Measurements from ENCODE around the gene CBX4.

CBX4 gene

DNA sequence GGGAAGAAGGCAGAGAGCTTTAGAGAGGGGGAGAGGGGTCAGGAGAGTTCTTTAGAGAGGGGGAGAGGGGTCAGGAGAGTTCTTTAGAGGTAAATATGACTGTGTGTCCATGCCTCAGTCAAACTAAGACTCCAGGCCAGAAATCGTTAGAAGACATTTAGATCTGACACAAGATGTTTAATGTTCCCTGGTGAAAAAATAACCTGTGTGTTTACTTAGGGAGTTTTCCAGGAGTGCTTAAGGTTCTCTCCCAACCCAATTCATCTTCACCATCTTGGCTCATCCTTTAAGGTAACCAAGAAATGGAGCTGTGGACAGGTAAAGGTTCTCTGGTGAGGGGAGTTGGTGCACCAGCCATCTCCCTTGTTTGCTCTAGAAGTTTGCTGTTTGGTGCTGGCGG, 9.8 kb downstream of the CBX4 start:
- no peak for DNase-seq (ENCODE audit: low read depth in 2 of 2)

DNA sequence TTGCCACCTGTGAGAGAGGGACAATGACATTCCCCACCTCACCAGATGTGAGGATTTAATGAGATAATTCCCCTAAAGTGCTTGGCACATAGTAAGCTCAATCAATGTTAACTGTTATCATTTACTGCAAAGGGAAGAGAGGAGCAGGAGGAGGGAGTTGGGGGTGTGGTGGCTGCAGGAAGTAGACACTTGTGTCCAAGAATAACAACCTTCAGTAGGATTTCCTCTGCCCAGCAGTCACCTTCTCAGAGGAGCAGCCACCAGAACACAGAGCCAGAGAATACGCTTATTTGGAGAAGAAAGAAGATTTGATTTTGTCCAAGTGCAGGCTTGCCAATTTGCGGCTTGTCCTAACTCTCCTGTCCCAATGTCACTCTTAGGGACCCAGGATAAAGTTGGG, 10.2 kb downstream of the CBX4 start:
- no peak for DNase-seq (ENCODE audit: low read depth in 2 of 2)

DNA sequence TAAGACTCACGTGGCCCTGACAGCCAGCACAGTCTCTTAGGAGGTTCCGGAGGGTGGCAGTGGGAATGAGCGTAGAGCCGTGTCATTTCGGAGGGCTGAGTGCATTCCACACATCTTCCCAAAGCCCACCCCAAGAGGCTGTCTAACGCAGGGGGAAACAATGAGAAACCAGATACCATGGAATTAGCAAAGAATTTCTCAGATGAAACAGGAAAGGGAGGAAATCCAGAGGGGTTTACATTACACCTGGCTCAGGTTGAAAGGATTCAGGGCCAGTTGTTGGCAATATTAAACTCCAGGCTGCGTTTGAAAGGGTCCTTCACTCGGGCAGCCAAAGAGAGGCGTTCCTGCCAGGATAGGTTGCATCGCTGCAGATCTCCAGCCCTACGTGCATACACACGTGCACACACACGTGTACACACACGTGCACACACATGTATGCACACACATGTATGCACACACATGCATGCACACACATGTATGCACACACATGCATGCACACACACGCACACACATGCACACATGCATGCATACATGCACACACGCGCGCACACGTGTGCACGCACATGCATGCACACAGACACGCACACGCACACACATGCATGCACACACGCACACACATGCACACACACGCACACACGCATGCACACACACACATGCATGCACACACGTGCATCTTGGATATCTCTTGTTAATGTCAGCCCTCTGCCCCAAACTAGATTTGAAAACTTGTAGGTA, 12.2 kb downstream of the CBX4 start:
- DNase-seq (ENCODE audit: low read depth in 2 of 2), result no peak

DNA sequence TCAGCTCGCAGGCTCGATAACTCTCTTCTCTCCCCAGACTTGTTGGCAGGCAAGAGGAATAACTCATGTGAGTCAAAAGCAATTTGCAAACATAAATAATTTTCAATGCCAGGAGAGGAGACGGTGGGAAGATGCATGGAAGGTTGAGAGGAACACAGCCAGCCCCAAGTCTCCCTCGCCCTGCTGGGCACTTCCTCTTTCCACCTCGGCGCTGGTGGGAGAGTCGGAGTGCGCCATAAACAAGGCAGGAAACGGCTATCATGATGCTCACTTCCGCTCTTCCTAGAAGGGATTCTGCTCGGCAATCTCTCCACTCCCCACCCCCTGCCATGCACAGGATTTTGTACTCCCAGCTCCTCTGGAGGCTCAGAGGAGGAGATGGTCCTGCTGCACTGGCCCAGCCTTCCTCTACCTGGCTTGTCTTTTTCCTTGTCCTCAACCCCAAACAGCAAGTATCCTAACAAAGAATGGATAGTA, 13.0 kb downstream of the CBX4 start:
- no peak for DNase-seq (ENCODE audit: low read depth in 2 of 2)

DNA sequence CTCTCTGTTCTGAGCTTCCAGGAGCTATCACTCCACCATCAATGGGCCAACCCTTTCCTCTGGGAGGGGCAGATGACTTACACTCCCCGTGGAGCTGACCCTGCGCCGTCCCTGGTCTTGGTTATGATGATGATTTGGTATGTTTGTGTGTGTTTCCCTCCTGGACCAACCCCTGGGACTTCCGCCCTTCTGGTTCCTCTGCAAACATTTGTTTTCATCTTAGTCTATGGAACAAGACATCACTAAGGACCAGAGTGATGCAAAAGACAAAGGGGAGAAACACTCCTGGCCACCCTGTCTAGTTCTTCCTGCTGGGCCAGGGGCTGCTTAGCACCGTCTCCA, 13.7 kb downstream of the CBX4 start:
- DNase-seq (ENCODE audit: low read depth in 2 of 2), result no peak

DNA sequence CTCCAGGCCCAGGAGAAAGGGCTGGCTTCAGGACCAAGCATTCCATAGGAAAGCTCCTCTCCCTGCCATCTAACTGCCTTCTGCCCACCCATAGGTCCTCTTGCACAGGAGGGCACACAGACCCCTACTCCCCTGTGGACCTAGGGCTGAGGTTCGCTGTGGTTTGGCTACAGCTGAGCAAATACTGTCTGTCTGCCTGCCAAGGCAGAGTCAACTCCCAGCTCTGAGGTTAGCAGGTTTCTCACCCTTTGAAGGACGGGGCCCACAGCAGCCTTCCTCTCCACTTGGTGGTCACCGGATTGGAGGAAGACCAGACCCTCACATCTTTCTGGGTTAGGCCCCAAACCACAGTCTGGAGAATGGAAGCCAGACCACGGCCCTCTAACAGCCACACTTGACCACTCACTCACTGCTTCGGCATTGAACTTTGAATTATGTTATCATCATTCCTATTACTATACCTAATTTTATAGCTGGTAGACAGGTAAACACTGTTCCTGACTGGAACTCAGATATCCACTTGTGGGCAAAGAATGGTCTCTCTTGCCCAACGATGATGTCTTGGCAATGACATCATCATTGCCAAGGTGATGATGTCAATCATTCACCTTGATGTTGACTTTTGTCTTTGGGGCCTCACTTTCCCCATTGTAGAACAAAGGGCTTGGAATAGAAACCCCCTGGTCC, 14.2 kb downstream of the CBX4 start:
- no peak for DNase-seq (ENCODE audit: low read depth in 2 of 2)

DNA sequence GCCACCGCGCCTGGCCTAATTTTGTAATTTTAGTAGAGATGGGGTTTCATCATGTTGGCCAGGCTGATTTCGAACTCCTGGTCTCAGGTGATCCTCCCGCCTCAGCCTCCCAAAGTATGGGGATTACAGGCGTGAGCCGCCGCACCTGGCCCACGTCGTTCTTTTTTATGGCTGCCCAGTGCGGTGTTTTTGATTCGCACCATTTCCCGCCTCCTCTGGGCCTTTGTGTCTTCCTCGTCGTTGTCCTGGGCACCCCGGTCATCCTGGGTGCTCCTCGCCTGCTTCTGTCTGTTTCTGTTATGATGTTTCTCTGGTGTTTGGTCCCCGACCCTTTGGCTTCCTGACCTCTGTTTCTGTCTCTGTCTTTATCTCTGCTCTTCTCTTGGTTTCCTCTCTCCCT, 15.0 kb downstream of the CBX4 start:
- no peak for DNase-seq (ENCODE audit: low read depth in 2 of 2)

DNA sequence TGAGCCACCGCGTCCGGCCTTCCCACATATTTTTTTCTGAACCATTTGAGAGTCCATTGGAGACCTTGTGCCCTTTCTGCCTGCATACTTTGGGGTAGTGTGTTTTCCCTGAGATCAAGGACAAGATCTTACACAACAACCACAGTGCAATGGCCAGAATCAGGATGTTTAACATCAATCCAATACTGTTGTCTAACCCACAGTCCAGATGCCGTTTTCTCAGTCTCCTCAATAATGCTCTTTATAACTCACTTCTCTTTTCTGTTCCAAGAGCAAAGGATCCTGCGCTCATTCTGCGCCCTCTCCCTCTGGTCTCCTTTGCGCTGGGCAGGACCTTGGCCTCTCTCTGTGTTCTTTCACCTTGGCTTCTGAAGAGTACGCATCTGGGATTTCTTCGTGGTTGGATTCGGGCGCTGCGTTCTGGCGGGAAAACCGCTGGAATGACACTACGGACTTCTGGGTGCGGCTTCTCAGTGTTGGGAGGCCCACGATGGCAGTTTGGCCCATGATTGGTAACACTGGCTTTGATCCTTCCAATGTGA, 16.6 kb downstream of the CBX4 start:
- no peak for DNase-seq (ENCODE audit: low read depth in 2 of 2)

DNA sequence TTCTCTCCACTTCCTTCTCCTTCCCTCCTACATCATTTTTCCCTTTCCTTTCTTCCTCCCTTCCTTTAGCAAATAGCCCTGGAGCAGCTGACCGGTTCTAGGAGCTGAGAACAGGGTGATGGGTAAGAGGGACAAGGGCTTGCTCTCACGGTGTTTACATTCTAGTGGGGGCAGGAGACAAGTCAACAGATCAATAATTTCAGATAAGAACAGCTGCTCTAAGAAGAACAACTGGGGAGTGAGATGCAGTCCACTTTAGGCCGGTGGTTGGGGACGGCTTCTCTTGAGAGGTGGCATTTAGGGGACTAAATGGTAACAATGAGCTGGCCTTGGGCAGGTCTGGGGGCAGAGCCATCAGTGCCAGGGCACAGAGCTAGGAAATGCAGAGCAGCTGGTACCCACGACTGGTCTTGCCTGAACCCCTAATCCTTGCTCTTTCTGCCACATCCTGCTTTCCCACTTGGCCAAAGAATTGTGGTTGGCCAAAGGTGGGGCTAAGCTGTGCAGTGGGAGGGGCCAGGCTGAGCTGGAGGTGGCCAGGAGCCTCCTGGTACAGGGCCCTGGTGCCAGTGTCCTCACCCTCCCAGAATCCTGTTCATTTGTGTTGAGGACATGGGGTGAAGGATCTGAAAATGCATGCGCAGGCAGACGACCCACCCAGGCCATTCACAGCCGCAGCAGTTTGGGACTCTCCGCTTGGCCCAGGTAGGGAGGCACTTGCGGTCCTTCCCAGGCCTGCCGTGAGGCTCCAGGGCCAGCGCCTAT, 17.7 kb downstream of the CBX4 start:
- no peak for DNase-seq (ENCODE audit: low read depth in 2 of 2)

DNA sequence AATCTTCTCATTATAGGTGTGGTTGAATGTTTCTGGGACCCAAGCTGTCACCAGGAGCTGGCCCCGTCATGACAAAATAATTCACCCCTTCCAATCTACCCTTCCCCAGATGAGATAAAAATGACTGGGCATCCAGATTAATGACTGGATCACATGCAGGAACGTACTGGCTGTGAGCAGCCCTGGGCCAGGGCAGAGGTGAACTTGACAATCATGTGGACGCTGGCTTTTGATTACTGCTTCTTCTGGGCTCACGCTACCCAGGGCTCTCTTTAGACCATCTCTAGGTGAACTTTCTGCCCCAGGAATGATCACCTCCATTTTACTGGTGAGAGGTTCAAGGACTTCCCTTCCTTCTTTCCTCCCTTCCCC, 18.3 kb downstream of the CBX4 start:
- no peak for DNase-seq (ENCODE audit: low read depth in 2 of 2)

DNA sequence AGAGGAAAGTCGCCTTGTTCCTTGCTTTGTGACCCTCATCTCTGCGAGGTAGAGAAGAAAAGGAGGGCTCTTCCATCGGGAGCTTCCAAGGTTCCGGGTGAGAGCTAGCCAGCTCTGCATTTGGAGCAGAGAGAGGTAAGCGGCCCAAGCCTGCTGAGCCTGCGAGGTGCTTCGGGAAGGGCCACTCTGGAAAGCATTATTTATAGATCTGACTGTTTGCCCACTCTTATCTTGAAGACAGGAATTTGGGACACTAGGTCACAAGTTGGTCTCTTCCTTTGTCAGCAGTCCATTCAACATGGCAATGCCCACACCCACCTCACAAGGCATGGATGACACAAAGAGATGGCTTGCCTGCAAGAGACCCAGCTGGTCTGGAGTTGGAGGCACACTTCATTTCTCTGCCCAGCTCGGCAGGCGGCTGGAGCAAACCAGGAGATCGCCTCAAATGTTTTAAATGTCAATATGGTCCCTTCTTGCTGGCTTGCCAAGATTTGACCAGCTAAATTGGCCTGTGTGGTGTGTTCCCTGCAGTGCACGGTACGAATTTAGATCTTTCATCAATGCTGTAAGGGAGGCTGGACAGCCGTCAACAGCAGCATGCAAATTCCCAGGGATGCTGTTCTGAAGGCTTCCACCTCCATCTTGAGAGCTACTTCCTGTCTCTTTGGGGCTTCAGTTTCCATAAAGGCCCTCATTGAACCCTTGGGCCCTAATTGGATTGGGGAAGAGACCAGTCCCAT, 19.5 kb downstream of the CBX4 start:
- no peak for DNase-seq (ENCODE audit: low read depth in 2 of 2)

DNA sequence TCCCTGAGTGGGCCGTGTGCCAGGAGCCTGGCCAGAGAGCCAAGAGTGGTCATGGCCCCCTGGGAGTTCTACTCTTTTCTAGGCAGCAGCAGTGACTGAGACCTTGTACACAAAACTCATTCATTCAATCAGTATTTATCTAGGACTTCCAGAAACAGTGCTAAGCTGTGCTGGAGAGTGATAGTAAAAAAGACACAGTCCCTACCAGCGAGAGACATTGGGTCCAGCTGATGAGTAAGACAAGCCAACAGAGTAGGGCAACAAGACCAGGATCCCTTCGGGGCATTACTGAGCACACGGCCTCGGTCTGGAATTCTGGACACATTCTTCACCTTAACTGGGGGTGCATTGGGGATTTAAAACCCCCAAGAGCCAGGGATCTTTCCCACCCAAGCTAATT, 20.2 kb downstream of the CBX4 start:
- DNase-seq (ENCODE audit: low read depth in 2 of 2), result no peak

DNA sequence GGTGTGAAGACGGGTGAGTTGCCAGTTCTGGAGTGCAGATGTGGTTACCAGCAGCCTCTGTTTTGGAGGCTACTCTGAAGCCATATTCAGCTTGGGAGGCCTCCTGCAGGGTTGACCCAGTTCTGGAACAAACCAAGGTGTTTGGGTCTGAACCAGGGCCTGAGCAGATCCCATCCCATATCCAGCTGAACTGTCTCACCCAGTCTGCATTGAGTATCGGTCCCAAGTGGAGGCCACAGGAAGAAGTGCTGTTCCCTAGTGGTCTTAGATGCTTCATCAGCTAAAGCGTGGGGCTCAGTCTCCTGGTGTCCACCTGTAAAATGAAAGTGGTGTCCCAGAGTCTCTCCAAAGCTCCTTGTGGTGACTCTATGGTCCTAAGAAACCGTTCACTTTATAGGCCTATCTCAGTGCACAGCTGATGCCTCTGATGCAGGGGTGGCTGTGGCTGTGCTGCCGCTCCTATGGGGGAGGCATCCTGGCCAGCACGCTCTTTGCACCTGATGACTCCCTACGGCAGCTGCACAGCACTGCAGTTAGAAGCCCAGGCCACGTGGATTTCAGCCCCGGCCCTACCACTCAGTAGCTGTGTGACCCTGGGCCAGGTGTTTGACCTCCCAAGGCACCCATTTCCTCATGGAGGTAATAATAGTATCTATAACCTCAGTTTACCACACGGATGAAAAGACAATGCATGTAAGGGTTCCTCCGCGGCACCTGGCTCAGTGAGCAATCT, 21.0 kb downstream of the CBX4 start:
- no peak for DNase-seq (ENCODE audit: low read depth in 2 of 2)

DNA sequence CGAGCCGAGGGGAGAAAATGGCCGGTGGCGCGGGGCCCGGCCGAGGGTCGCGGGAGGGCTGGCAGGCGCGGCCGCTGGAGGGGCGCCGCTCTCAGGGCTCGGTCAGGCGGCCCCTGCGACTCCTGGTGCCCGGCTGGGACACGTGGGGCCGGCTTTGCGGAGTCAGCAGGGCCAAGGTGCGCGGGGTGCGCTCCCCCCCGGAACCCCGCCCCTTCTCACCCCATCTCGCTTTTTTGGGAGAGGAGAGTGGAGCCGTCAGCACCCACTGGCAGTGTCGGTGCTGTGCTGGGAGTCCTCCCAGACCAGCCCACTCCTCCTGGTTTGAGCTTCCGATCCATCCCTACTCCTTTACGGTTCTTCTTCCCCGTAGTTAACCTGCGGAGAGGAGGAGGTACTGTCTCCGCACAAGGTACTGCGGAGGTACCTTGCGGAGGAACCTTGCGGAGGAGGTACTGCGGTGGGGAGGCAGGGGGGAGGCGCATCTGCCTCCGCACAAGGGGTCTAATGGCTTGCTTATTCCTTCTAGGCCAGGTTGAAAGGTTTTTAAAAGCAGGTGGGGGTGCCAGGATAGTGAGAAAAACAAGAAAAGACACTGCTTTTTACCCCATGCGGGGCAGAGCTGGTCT, 23.3 kb downstream of the CBX4 start:
- DNase-seq (ENCODE audit: low read depth in 2 of 2), result no peak

DNA sequence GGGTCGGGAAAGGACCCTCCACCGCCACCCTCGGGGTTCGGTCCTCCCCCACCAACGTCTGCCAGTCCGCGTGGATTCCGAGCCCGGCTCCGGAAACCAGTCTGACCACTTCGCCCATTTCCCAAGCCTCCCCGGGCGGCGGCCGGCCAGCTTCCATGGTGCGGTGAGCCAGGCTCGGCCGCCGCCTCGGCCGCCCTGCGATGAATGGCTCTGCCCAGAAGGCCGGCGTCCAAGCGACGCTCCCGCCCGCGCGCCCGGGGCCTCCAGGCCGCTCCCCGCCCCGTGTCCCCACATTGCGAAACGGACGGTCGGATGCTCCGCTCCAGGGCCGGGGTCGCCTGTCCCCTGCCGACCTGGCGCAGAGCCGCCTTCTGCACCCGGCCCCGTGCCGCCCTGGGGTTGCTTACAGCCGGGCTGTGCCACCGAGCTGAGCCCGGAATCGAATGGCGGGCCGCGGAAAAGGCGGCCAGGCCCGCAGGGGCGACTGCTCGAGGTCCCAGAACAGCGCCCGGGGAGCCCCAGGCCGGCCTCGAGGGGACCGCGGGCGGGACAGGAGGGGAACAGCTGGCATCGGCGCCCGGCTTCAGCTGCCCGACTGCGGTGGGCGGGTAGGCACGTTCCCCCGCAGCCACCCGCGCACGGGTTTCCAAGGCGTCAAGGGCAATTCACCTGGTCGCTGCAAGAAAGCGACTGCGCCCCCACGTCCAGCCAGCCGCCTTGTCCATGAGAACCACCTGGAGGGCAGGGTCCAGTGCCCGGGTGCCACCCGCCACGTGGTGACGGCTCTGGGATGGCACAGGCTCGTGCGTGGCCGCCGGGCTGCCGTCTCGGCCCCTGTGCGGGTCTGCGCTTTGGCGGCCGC, 24.0 kb downstream of the CBX4 start:
- no peak for DNase-seq (ENCODE audit: low read depth in 2 of 2)

DNA sequence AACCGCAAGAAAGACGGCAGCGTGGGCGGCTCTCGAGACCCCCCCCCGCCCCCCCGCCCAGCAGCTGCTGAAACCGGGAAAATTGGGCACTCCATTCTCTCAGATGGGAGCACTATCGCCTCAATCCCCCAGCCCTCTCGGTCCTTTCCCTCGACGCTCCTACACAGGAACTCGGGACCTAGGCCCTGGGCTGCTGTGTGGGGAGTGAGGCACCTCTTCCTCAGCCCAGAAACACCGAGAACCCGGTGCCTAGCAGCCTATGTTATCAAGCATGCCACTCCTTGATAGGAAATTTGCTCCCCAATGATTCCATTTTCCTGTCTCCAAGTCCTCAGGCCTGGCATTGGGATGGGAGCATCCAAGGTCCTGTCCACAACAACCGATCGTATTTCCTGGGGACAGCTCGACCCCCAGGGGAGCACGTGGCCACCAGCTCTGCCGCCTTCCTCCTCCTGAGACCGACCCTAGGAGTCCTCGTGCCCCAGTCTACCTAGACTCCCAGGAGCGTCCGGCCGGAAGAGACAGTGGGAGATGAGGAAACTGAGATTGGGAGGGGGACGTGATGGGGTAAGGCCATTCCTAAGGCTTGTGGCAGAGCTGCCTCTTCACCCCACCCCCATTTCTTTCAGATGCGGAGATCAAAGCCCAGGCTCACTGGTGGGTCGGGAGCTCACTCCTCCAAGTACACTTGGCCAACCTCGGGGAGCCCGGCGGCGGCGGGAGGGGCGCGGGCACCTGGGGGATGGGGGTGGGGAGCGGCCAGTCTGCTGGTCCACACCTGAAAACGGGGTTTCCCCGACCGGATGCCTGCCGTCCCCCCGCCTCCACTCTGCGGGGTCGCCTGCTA, 24.9 kb downstream of the CBX4 start:
- no peak for DNase-seq (ENCODE audit: low read depth in 2 of 2)

DNA sequence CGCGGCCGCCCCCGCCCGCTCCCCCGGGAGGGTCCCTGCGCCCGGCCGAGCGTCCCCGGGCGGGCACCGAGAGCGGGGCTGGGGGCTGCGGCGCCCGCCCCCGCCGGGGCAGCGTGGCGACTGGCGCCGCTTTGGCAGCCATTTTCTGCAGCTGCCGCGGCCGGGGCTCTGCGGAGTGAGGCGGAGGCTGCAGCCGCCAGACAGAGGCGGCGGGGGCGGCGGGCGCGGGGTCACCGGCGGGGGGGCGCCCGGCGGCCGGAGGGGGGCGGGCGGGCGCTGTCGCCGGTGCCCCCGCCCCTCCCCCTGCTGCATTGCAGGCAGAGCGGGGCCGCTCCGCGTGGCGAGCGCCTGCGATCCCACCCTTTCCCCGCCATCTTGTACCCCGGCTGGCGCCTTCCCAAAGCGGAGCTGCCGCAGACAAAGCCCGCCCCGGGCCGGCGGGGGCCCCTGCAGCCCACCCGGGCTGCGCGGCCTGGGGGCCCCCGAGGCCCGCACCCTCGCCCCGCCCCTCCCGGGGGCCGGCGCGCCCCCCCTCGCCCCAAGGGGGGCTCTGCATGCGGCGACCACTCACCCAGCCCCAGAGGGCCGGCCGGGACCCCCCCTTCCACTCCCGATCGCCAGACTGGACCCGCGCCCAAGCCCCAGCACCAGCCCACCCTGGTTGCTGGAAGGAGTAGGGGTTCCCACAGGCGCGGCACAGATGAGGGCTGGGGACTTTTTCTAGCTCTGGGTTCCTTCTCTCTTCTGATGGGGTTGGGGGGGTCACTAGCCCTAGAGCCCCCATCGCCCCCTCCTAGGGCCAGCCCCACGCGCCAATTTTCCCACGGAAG, 25.7 kb downstream of the CBX4 start:
- no peak for DNase-seq (ENCODE audit: low read depth in 2 of 2)
